ENCODE data around the gene KITLG. TPM values are rescaled to one million over a fixed set of nuclear protein-coding genes. Genes with fewer than 3 reads are reported as not detected.
"Not testable (repeated sequence)": the region's sequence is repeated elsewhere in the genome, so short reads cannot be mapped to it uniquely, and the experiment has no call there.

KITLG gene
- total RNA-seq, 1 donor from 2014 or later: 1.4 TPM

DNA sequence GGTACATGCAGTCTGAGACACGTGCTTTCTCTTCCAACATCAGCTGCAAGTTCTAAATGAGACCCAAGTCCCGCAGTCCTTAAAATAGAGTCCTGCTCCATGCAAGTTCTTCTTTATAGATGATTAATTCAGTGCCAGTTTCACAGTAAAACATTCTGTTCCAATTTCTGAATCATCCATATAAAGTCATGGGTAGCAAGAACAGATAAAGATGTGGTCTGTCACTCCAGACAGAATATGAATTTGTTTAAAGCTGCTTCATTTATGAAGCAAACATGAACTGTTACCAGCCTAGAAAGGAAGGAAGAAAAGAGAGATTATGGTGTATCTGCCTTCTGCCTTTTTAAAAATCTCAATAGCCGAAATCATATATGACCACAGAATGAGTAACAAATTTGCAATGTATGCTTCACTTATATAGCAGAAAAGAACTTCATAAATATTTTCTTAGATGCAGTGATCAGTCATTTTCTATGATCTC lies 83.3 kb downstream of the KITLG start:
- DNase-seq (ENCODE audit: low spot score): no peak
- ATAC-seq: no peak

DNA sequence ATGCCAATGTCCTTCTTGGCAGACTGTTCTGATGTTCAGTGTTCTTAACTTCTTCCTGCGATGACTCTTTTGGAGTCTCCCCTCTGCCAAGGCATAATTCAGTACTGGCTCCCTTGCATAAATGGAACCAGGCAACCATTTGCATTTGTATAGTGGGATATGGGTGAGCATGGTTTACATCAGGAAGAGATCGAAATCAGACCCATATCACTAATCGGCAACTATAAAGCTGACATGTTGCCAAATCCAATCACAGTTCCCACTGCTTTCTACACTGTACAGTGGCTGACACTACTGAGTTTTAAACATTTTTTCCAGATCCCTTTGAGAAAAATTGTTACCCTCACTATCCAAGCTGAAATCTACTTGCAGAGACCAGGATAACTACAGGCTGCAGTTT lies 83.8 kb downstream of the KITLG start:
- ATAC-seq (no peak), DNase-seq (ENCODE audit: low spot score) (no peak)

DNA sequence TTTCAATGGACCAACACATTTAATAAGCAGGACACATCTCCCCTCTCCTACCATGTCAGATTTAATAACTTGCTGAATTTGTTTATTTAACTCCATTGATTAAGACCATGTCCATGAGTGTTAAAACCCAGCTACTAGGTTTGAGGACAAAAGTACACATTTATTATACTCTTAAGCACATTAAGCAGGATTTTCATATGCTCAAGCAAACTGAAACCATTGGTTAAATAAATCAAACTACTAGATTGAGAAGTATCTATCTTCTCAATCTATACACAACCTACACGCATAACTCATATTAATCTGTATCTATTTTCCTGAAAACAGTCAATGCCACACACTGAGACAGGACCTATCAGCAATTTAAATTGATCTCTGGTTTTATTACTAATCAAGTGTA lies 85.2 kb downstream of the KITLG start:
- no peak for ATAC-seq
- DNase-seq (ENCODE audit: low spot score): no peak

DNA sequence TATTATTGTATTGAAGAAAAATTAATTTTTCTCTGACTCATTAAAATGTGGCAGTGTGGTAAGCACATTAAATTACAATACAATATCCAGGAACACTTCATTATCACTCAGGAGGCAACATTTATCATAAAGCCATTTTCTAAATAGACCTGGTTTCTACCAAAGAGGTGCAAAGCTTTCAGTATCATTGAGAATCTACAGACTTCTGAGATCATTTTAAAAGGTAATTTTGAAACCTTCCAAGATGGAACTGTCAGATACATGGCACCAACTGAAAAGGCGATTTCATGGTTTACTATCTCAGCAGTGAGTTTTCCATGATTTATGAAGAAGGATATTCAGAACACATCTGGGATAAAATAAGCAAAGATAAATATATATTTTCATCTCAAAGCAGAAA lies 85.8 kb downstream of the KITLG start:
- ATAC-seq: no peak
- no peak for DNase-seq (ENCODE audit: low spot score)

DNA sequence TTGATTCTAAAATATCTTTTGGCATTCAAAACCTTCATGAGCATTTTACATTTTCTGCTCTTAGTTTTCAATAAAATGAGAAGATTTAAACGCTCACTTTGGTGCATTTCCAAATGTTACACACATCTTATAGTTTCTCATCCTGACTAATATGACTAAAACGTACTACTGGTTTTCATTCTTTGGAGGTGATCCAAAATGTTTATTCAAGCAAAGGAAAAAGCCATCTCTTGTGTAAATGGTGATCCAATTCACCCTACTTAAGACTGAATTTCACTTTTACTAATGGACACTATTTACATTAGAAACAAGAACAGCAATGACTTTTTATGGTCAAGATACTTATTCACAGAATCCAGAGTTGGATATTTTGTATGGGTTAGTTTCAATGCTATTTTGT lies 86.6 kb downstream of the KITLG start:
- ATAC-seq: no peak
- DNase-seq (ENCODE audit: low spot score): no peak

DNA sequence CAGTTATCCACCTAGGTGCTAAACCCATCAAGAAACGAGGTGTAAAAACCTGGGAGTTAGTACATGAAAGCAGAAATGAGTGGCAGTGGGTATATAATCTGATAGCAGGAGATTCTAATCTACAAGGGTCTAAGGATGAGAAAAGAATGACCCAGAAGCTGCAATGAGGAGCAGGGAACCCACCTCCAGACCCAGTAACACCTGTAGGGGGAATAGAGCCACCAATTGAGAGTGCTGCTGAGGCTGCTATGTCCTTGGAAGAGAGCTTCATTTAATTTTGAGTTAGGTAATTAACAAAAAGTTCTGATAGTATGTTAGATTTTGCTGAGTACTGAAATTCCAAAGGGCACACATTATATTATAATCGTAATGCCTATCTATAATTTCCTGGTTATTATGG lies 89.8 kb downstream of the KITLG start:
- DNase-seq (ENCODE audit: low spot score) (no peak), ATAC-seq (no peak)

DNA sequence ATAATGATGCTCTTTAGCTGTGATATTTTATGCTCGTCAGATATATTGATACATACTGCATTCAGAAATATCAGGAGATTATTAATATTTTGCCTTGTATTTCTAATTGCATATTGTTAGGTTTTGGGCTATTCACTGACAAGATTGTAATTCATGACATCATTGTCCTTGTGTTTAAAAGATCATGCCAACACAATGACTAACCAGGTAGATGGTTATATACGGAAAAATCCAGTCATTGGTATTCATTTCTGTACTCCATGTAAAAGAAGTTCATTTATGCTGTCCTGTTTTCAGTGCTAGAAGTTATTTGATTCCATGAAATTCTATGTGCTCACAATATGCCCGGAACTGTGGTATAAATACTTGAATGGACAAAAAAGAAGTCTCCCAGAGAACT lies 107.5 kb downstream of the KITLG start:
- DNase-seq (ENCODE audit: low spot score) (no peak), ATAC-seq (no peak)

DNA sequence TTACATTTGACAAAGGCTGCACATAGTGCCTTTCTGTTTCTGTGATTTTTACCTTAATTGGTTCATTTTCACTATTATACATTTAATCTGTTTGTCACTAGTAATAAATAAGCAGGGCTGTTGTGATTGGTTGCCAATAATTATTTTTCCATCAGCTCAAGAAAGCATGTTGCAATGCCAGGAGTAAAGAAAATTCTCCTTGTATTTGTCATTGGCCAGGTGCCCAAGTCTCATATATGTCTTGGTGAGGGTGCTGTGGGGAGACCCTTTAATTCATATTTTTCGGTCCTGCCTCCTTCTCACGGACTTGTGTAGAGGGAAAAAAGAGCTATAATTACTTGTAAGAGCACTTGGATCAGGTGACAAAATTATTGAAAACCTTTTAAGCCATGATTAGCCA lies 108.0 kb downstream of the KITLG start:
- DNase-seq (ENCODE audit: low spot score) (no peak), ATAC-seq (no peak)

DNA sequence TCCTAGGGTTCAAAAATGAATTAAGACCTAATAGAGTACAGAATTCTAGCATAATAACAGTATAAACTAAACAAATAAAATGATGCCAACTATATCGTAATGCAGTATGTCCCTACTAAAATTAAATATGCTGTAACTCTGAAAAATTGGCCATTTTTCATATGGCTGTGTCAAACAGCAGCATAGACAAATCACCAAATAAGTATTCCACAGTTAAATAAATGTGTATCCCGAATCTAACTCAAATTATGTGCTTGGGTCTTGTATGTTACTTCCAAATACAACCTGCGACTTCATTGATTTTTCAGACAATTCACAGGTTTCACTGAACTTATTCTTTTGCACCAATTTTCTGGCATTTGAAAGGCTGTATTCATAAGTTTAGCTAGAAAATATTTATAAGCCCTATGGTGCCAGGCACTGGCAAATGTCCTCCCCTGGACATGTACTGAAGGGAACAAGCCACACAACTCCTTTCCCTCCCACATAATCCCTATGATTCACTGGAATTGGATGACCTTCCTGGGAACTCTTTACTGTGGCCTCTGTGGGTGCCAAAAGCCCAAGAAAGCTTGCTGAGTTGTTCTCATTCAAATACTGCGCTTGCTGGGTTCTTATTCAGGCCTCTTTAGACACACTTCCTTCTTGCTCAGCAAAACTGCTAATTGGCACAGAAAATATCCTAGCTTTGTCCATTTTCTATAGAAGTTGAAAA lies 108.8 kb downstream of the KITLG start:
- no peak for ATAC-seq
- DNase-seq (ENCODE audit: low spot score): no peak

DNA sequence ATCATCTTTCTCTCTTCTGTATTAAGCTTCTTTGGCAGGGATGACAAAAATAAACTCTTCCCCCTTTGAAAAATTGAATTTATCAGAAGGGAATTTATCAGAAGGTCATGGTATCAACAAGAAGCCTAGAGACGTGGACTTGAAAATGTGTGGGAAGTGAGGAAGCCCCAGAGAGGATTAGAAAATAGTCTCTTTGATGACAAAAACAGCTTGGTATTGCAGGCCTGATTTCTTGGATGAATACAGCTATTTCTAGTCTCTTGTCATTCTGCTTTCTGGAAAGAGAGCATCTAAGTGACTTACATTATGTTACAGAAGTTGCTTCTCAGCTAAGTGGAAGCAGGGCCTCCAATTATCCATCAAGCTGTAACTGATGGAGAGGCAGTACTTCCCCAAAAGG lies 111.1 kb downstream of the KITLG start:
- DNase-seq (ENCODE audit: low spot score) (no peak), ATAC-seq (no peak)

DNA sequence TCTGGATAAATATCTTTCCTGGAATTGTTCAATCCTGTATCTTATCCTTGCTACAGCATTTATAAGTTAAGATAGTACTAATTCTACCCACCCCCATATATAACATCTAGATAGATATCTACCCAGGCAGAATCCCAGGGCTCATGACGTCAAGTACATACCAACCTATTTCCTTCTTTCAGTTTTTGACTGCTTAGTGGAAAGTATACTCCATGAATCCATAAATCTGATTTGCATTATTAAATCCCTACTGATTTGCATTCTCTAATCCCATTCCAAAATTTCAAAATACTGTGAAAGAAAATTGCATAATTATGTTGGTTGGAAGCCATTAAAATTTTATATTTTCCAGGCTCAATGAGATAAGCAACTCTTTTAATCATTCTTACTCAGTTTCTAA lies 111.7 kb downstream of the KITLG start:
- ATAC-seq (no peak), DNase-seq (ENCODE audit: low spot score) (no peak)

DNA sequence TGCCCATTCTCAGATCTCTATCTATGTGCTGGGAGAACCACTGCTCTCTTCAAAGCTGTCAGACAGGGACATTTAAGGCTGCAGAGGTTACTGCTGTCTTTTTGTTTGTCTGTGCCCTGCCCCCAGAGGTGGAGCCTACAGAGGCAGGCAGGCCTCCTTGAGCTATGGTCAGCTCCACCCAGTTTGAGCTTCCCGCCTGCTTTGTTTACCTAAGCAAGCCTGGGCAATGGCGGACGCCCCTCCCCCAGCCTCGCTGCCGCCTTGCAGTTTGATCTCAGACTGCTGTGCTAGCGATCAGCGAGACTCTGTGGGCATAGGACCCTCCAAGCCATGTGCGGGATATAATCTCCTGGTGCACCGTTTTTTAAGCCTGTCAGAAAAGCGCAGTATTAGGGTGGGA lies 113.6 kb downstream of the KITLG start:
- not testable (repeated sequence) for ATAC-seq; DNase-seq (ENCODE audit: low spot score)

DNA sequence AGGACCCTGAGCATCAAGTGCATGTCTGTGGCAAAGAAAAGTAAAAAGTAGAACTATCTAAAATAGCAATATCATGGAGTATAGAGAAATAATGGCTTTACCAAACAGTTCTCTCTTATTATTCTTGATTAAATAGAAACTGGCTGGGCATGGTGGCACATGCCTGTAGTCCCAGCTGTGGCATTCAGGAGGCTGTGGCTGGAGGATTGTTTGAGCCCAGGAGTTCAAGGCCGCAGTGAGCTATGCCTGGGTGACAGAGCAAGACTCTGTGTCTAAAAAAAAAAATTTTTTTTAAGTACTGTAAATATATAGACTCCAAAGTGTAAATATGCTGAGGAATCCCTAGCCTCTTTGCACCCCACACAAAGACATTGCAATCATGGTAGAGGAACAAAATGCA lies 121.9 kb downstream of the KITLG start:
- ATAC-seq: no peak
- DNase-seq (ENCODE audit: low spot score): no peak

DNA sequence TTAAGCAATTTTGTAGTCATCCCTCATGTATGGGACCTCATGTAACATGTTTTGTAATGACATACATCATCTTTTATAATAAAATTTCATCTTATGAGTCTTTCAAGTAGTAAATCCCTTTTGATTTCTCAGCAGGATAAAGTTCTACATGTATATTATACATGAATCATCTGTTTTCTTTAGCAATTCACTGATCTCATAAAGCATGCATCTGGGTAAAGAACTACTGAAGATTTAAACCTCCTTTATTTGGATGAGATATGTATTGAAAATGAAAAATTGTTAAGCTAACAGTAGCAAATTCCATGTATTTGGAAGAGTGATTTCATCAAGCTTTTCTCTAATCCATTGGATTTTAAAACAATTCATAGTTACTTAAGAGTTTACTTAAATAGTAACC lies 126.9 kb downstream of the KITLG start:
- ATAC-seq (no peak), DNase-seq (ENCODE audit: low spot score) (no peak)

DNA sequence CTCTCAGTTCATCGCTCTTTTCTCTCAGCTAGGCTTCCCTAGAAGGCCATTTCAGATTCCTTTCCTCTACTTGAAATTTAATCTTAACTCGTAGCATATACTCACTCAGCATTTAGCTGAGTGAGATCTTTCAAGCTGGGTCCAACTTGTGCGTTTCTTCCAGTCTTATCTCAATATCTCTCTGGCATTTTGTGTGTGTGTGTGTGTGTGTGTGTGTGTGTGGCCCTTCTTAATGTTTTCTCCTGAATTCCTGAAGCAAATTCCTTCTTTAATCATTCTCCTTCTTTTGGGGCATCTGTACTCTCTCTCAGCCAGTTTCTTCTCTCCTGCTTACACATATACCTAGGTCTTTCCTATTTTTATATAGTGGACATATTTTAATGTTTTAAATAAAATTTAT lies 129.1 kb downstream of the KITLG start:
- no peak for DNase-seq (ENCODE audit: low spot score)

DNA sequence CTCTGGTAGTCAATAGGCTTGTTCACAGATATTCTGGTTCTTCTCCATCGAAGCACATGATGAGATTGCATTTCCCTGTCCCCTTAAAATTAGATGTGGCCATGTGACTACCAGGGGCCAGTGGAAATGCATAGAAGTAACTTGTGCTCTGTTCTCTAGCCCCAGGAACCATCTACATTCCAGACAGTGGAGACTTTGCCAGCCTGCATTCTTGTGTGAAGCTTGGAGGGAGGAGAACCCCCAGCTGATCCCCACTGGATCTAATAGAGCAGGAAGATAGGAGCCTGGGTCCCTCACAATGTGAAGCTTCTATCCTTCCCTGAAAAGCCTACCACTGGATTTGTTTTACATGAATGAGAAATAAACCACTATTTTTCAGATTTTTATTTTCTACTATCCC lies 130.1 kb downstream of the KITLG start:
- DNase-seq (ENCODE audit: low spot score): no peak
- no peak for ATAC-seq

More for the DNA sequence above, 129.1 kb downstream of the KITLG start:
- ATAC-seq: no peak

DNA sequence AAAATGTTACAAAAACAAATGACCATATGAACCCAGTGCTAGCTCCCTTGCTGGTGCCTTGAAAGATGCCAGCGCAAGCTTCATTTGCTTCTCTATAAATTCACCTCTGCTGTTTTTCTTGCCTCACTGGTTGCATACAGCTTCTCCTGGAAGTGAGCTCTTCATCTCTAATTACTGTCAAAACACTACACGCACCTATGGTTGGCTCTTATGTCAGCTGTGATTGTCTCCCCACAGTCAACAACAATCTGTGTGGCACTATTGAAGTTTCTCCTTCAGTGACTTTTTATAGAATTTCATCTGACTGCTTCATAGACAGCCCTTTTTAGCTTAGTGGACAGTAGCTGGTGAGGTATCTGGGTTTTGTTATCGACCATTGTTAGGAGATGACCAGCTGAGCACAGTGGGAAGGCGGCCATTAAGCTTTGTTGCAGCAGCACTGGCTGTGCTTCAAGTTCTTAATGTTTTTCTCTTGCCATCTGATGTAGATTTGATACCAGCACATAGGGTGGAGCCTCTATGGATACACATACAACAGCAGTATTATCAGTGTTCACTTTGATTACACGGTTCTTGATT lies 131.8 kb downstream of the KITLG start:
- ATAC-seq: no peak

DNA sequence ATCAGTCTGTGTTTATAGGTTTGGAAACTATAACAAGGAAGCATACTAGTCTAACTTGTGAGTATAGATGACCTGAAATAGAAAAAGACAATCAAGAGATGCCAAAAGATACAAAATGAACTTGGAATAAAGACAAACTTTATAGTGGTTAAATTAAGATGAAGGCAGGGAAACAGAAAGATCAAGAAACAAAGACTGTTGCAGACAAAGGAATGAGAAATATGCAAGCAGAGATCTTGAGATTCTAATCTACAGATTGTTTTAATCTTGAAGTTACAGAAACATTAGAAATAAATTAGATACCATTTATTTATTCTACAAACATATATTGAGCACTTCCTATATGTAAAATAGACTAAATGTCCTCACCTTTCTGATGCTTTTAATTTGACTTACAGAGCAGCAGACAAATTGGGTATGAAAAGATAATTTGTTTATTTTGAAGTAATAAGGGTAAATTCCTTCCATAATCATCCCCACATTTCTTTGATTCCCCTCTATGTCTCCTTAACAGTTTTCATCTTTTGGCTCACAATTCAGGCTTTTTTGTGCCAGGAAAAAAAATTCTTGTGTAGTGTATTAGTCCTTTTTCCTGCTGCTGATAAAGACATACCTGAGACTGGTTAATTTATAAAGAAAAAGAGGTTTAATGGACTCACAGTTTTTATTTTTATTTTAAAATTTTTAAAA lies 134.4 kb downstream of the KITLG start:
- no peak for DNase-seq (ENCODE audit: low spot score)
- no peak for ATAC-seq

More for the DNA sequence above, 131.8 kb downstream of the KITLG start:
- no peak for DNase-seq (ENCODE audit: low spot score)

DNA sequence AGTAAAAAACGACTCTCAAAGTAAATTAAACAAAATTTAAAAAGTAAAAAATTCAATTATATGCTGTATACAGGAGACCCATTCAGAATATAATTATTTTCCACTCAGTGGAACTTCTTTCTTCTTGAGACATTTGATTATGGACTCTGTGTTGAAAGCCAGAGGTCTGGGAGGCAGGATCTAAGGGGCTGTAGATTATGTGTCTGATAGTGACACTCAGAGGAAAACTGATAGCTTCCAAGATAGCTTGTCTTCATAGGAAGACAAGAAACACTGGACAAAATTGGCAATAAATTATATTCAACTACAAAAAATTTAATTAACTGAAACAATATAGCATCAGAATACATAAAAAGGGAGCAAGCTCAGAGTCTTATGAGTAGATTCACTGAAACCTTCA lies 135.8 kb downstream of the KITLG start:
- DNase-seq (ENCODE audit: low spot score) (no peak), ATAC-seq (no peak)

Measured in left lobe of liver (tissue), 2 donors.